ENCODE data around the gene GTPBP6.

DNA sequence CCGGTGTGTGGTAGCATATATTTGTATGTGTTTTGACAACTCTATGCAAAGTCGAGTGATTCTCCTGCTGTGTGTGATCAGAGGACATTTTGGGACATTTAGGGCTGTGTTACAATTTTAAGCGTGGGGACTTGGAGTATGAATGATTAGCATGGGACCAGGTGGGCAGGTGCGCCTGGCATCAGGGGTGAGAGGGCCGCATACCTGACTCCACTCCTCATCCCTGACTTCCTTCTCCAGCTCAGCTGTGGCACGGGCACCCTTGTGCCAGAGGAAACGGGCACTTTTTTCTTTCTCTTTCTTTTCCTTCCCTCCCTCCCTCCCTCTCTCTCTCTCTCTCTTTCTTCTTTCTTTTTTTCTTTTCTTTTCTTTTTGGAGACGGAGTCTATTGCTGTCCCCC is 53.1 kb downstream of the GTPBP6 start:
- TF ChIP-seq REST (IDR thresholded peaks at IDR 0.05; ENCODE audit: unreplicated experiment) = no peak
- no peak for TF ChIP-seq CTCF (conservative IDR thresholded peaks at IDR 0.05; ENCODE audit: low read depth in 2 of 2)
- TF ChIP-seq POLR2AphosphoS5 (IDR thresholded peaks at IDR 0.05; ENCODE audit: low read depth) = no peak
